ENCODE results near the gene SPSB4. TPM values are rescaled to one million over a fixed set of nuclear protein-coding genes. Genes with fewer than 3 reads are reported as not detected.

Gene SPSB4
- polyA plus RNA-seq (2013, experiment 1 of 2) = not detected
- polyA plus RNA-seq (2013, experiment 2 of 2) = not detected

- H2AFZ ChIP-seq (ENCODE audit: low read depth, low read length) = no peak within 1 kb of the TSS
- no peaks in the 10 kb centered on the region for H3K9me3 ChIP-seq (ENCODE audit: control insufficient read depth, low read length)
- H2BK120ac ChIP-seq (ENCODE audit: low read depth, low read length) = no peak within 1 kb of the TSS
- peak within 1 kb of the TSS; percentile 37 to 47 for H3K4me3 ChIP-seq (ENCODE audit: insufficient read depth in 1 of 2, low read depth in 1 of 2, low read length in 2 of 2)
- H2BK15ac ChIP-seq (ENCODE audit: low read depth, poor library complexity, severe bottlenecking) = peak within 1 kb of the TSS; percentile 68
- H3K18ac ChIP-seq (ENCODE audit: low read depth in 1 of 2, low read length in 2 of 2) = no peak within 1 kb of the TSS
- no peak within 1 kb of the TSS for H3K23ac ChIP-seq (ENCODE audit: low read length in 2 of 2)
- 7% methylated on average over 47 of the region's 68 CpGs for WGBS
- H2BK12ac ChIP-seq (ENCODE audit: low read length in 2 of 2) = no peak within 1 kb of the TSS
- H3K4me2 ChIP-seq (ENCODE audit: low read length, poor library complexity, severe bottlenecking) = peak within 1 kb of the TSS; percentile 88
- no peak within 1 kb of the TSS for H2BK5ac ChIP-seq (ENCODE audit: low read depth, low read length, poor library complexity, severe bottlenecking)
- no peak within 1 kb of the TSS for H4K8ac ChIP-seq (ENCODE audit: low read length)
- H3K4ac ChIP-seq (ENCODE audit: low read depth in 1 of 2, low read length in 2 of 2) = no peak within 1 kb of the TSS
- H3K36me3 ChIP-seq (ENCODE audit: control insufficient read depth in 1 of 2, insufficient read depth in 2 of 2, low read depth in 1 of 2, low read length in 2 of 2) = no peaks in the 10 kb centered on the region
- peaks cover 23% of the 10 kb centered on the region for H3K4me1 ChIP-seq (ENCODE audit: control insufficient read depth, insufficient read depth, low read depth, low read length)
- H3K27me3 ChIP-seq (ENCODE audit: control insufficient read depth in 1 of 2, insufficient read depth in 1 of 2, low read length in 2 of 2) = peaks cover 78 to 88% of the 10 kb centered on the region in 2 experiments
- H4K91ac ChIP-seq (ENCODE audit: low read length) = no peak within 1 kb of the TSS
- H3K79me1 ChIP-seq (replicated peaks; ENCODE audit: low read length, poor library complexity, severe bottlenecking) = no peaks in the 10 kb centered on the region
- H2AK5ac ChIP-seq (ENCODE audit: low read length, severe bottlenecking) = no peak within 1 kb of the TSS
- peak; percentile 53 for DNase-seq
- no peak within 1 kb of the TSS for H3K14ac ChIP-seq (ENCODE audit: low read length in 2 of 2)
- H3K9ac ChIP-seq (ENCODE audit: low read length) = no peak within 1 kb of the TSS
- no peak within 1 kb of the TSS for H3K27ac ChIP-seq (ENCODE audit: low read length, poor library complexity, severe bottlenecking)
Measured at GRCh38 chr3:141050576-141051442, at the start of gene SPSB4. Gene SPSB4, plus strand, starts transcription at chr3:141051347. Its CDS starts 14,758 bp downstream, at chr3:141066105.

GRCh38 chr3:141006344-141006743, 44.8 kb upstream of the SPSB4 start:
- Histone ChIP-seq H3K9ac (ENCODE audit: low read length) (no peak overlapping the region), H3K18ac (ENCODE audit: low read depth in 1 of 2, low read length in 2 of 2) (no peak overlapping the region), H3K36me3 (ENCODE audit: control insufficient read depth in 1 of 2, insufficient read depth in 2 of 2, low read depth in 1 of 2, low read length in 2 of 2) (no peaks in the 10 kb centered on the region), H2AFZ (ENCODE audit: low read depth, low read length) (no peak overlapping the region), H4K8ac (ENCODE audit: low read length) (no peak overlapping the region), H4K91ac (ENCODE audit: low read length) (no peak overlapping the region), H2BK12ac (ENCODE audit: low read length in 2 of 2) (no peak overlapping the region), H3K14ac (ENCODE audit: low read length in 2 of 2) (no peak overlapping the region), H2BK5ac (ENCODE audit: low read depth, low read length, poor library complexity, severe bottlenecking) (no peak overlapping the region), H3K23ac (ENCODE audit: low read length in 2 of 2) (no peak overlapping the region), H3K4ac (ENCODE audit: low read depth in 1 of 2, low read length in 2 of 2) (no peak overlapping the region), H3K4me1 (ENCODE audit: control insufficient read depth, insufficient read depth, low read depth, low read length) (no peaks in the 10 kb centered on the region), H3K9me3 (ENCODE audit: control insufficient read depth, low read length) (no peaks in the 10 kb centered on the region), H2BK15ac (ENCODE audit: low read depth, poor library complexity, severe bottlenecking) (no peak overlapping the region), H2AK5ac (ENCODE audit: low read length, severe bottlenecking) (no peak overlapping the region), H3K27me3 (ENCODE audit: control insufficient read depth in 1 of 2, insufficient read depth in 1 of 2, low read length in 2 of 2) (peaks cover 0 to 10% of the 10 kb centered on the region in 2 experiments), H3K27ac (ENCODE audit: low read length, poor library complexity, severe bottlenecking) (no peak overlapping the region), H3K4me3 (ENCODE audit: insufficient read depth in 1 of 2, low read depth in 1 of 2, low read length in 2 of 2) (no peak overlapping the region), H3K79me1 (replicated peaks; ENCODE audit: low read length, poor library complexity, severe bottlenecking) (no peaks in the 10 kb centered on the region), H3K4me2 (ENCODE audit: low read length, poor library complexity, severe bottlenecking) (no peak overlapping the region), H2BK120ac (ENCODE audit: low read depth, low read length) (no peak overlapping the region)
- WGBS = 100% methylated on average over 1 of the region's 1 CpG
- DNase-seq = no peak

- Histone ChIP-seq H3K23ac (ENCODE audit: low read length in 2 of 2) (no peak overlapping the region), H2BK15ac (ENCODE audit: low read depth, poor library complexity, severe bottlenecking) (no peak overlapping the region), H3K18ac (ENCODE audit: low read depth in 1 of 2, low read length in 2 of 2) (no peak overlapping the region), H2BK5ac (ENCODE audit: low read depth, low read length, poor library complexity, severe bottlenecking) (no peak overlapping the region), H3K27me3 (ENCODE audit: control insufficient read depth in 1 of 2, insufficient read depth in 1 of 2, low read length in 2 of 2) (peaks cover 7 to 17% of the 10 kb centered on the region in 2 experiments), H2BK120ac (ENCODE audit: low read depth, low read length) (no peak overlapping the region), H3K4ac (ENCODE audit: low read depth in 1 of 2, low read length in 2 of 2) (no peak overlapping the region), H2AK5ac (ENCODE audit: low read length, severe bottlenecking) (no peak overlapping the region), H3K4me1 (ENCODE audit: control insufficient read depth, insufficient read depth, low read depth, low read length) (no peaks in the 10 kb centered on the region), H3K36me3 (ENCODE audit: control insufficient read depth in 1 of 2, insufficient read depth in 2 of 2, low read depth in 1 of 2, low read length in 2 of 2) (no peaks in the 10 kb centered on the region), H3K9me3 (ENCODE audit: control insufficient read depth, low read length) (no peaks in the 10 kb centered on the region), H3K14ac (ENCODE audit: low read length in 2 of 2) (no peak overlapping the region), H4K8ac (ENCODE audit: low read length) (no peak overlapping the region), H3K4me2 (ENCODE audit: low read length, poor library complexity, severe bottlenecking) (no peak overlapping the region), H2AFZ (ENCODE audit: low read depth, low read length) (no peak overlapping the region), H4K91ac (ENCODE audit: low read length) (no peak overlapping the region), H3K79me1 (replicated peaks; ENCODE audit: low read length, poor library complexity, severe bottlenecking) (no peaks in the 10 kb centered on the region), H3K27ac (ENCODE audit: low read length, poor library complexity, severe bottlenecking) (no peak overlapping the region), H3K9ac (ENCODE audit: low read length) (no peak overlapping the region), H3K4me3 (ENCODE audit: insufficient read depth in 1 of 2, low read depth in 1 of 2, low read length in 2 of 2) (no peak overlapping the region), H2BK12ac (ENCODE audit: low read length in 2 of 2) (no peak overlapping the region)
- 63% methylated on average over 2 of the region's 3 CpGs for WGBS
- DNase-seq = no peak
Measured at GRCh38 chr3:141009496-141009895, 41.7 kb upstream of the SPSB4 start.

GRCh38 chr3:141011232-141011996, 39.7 kb upstream of the SPSB4 start:
- H3K36me3 ChIP-seq (ENCODE audit: control insufficient read depth in 1 of 2, insufficient read depth in 2 of 2, low read depth in 1 of 2, low read length in 2 of 2) = no peaks in the 10 kb centered on the region
- 13% methylated on average over 11 of the region's 13 CpGs for WGBS
- H3K4me2 ChIP-seq (ENCODE audit: low read length, poor library complexity, severe bottlenecking) = no peak overlapping the region
- H3K18ac ChIP-seq (ENCODE audit: low read depth in 1 of 2, low read length in 2 of 2) = no peak overlapping the region
- no peak overlapping the region for H3K9ac ChIP-seq (ENCODE audit: low read length)
- H2BK120ac ChIP-seq (ENCODE audit: low read depth, low read length) = no peak overlapping the region
- H3K14ac ChIP-seq (ENCODE audit: low read length in 2 of 2) = no peak overlapping the region
- H2AK5ac ChIP-seq (ENCODE audit: low read length, severe bottlenecking) = no peak overlapping the region
- no peak overlapping the region for H2BK12ac ChIP-seq (ENCODE audit: low read length in 2 of 2)
- no peaks in the 10 kb centered on the region for H3K79me1 ChIP-seq (replicated peaks; ENCODE audit: low read length, poor library complexity, severe bottlenecking)
- H3K4me1 ChIP-seq (ENCODE audit: control insufficient read depth, insufficient read depth, low read depth, low read length) = no peaks in the 10 kb centered on the region
- H3K9me3 ChIP-seq (ENCODE audit: control insufficient read depth, low read length) = no peaks in the 10 kb centered on the region
- no peak overlapping the region for H3K4ac ChIP-seq (ENCODE audit: low read depth in 1 of 2, low read length in 2 of 2)
- H3K4me3 ChIP-seq (ENCODE audit: insufficient read depth in 1 of 2, low read depth in 1 of 2, low read length in 2 of 2) = no peak overlapping the region
- peaks cover 13 to 17% of the 10 kb centered on the region in 2 experiments for H3K27me3 ChIP-seq (ENCODE audit: control insufficient read depth in 1 of 2, insufficient read depth in 1 of 2, low read length in 2 of 2)
- peak; percentile 66 for DNase-seq
- H4K91ac ChIP-seq (ENCODE audit: low read length) = no peak overlapping the region
- no peak overlapping the region for H2BK15ac ChIP-seq (ENCODE audit: low read depth, poor library complexity, severe bottlenecking)
- no peak overlapping the region for H3K27ac ChIP-seq (ENCODE audit: low read length, poor library complexity, severe bottlenecking)
- H2AFZ ChIP-seq (ENCODE audit: low read depth, low read length) = no peak overlapping the region
- H2BK5ac ChIP-seq (ENCODE audit: low read depth, low read length, poor library complexity, severe bottlenecking) = no peak overlapping the region
- H4K8ac ChIP-seq (ENCODE audit: low read length) = no peak overlapping the region
- H3K23ac ChIP-seq (ENCODE audit: low read length in 2 of 2) = no peak overlapping the region
